ENCODE measurements around the gene PTPRA.

DNA sequence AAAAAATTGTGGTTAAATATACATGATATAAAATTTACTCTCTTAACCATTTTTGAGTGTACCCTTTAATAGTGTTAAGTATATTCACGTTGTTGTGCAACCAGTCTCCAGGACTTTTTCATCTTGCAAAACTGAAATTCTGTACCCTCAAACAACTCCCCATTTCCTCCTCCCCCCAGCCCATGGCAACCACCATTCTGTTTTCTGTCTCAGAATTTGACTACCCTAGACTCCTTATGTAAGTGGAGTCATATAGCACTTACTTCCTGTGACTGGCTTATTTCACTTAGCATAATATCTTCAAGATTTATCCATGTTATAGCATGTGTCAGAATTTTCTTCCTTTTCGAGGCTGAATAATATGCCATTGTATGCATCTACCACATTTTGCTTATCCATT is 27.7 kb upstream of the PTPRA start:
- TF ChIP-seq, protein P1, sequence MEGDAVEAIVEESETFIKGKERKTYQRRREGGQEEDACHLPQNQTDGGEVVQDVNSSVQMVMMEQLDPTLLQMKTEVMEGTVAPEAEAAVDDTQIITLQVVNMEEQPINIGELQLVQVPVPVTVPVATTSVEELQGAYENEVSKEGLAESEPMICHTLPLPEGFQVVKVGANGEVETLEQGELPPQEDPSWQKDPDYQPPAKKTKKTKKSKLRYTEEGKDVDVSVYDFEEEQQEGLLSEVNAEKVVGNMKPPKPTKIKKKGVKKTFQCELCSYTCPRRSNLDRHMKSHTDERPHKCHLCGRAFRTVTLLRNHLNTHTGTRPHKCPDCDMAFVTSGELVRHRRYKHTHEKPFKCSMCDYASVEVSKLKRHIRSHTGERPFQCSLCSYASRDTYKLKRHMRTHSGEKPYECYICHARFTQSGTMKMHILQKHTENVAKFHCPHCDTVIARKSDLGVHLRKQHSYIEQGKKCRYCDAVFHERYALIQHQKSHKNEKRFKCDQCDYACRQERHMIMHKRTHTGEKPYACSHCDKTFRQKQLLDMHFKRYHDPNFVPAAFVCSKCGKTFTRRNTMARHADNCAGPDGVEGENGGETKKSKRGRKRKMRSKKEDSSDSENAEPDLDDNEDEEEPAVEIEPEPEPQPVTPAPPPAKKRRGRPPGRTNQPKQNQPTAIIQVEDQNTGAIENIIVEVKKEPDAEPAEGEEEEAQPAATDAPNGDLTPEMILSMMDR (IDR thresholded peaks at IDR 0.05; ENCODE audit: low read depth, low read length, poor library complexity, severe bottlenecking), result no peak
- no peak for TF ChIP-seq EZH2phosphoT487 (IDR thresholded peaks at IDR 0.05; ENCODE audit: borderline replicate concordance, low read length)
